ENCODE results near the gene FHL3. TPM values are rescaled to one million over a fixed set of nuclear protein-coding genes. Genes with fewer than 3 reads are reported as not detected.
A peak's percentile ranks its signal among the peaks of the same experiment; 100 is the strongest.

The FHL3 gene
- total and polyA plus RNA-seq, 2 donors (not counting 1 experiment from before 2014, with no cell fraction given): 0.15 to 2.2 TPM

GRCh38 chr1:38052750-38053415, 47.6 kb upstream of the FHL3 start:
- Histone ChIP-seq H4K20me1 (ENCODE audit: control insufficient read depth, insufficient read depth, low read length, poor library complexity, severe bottlenecking) (no peaks in the 10 kb centered on the region), H2AFZ (ENCODE audit: insufficient read depth, low read depth, low read length, poor library complexity, severe bottlenecking) (no peak overlapping the region), H3K27me3 (replicated peaks in 1 of 4; ENCODE audit: control extremely low read depth in 1 of 4, control insufficient read depth in 3 of 4, insufficient read depth in 4 of 4, low read length in 3 of 4) (peaks cover 0 to 2% (median 0%) of the 10 kb centered on the region in 4 experiments), H3K4me1 (ENCODE audit: control insufficient read depth in 2 of 2, insufficient read depth in 2 of 2, low read length in 2 of 2) (peaks cover 13 to 20% of the 10 kb centered on the region in 2 donors), H3K4me2 (replicated peaks; ENCODE audit: low read depth, low read length, poor library complexity, severe bottlenecking) (peak overlapping the region; percentile 25), H3K4me3 (ENCODE audit: control extremely low read depth in 1 of 5, extremely low read depth in 1 of 5, insufficient read depth in 1 of 5, low read depth in 2 of 5, low read length in 4 of 5) (no peak overlapping the region), H3K27ac (ENCODE audit: low read length in 2 of 2) (no peak overlapping the region), H3K9ac (ENCODE audit: low read length) (no peak overlapping the region), H3K36me3 (replicated peaks in 1 of 2; ENCODE audit: control extremely low read depth in 1 of 2, control insufficient read depth in 1 of 2, extremely low read depth in 1 of 2, insufficient read depth in 2 of 2, low read length in 1 of 2) (no peaks in the 10 kb centered on the region), H3K9me3 (ENCODE audit: control extremely low read depth in 1 of 3, control insufficient read depth in 2 of 3, insufficient read depth in 1 of 3, low read length in 2 of 3) (no peaks in the 10 kb centered on the region), H3K79me2 (ENCODE audit: control insufficient read depth, insufficient read depth, low read length) (no peaks in the 10 kb centered on the region)
- TF ChIP-seq CTCF (IDR thresholded peaks at IDR 0.05): no peak
- Mint-ChIP-seq H3K4me1 (peaks cover 24% of the 10 kb centered on the region), H3K27me3 (no peaks in the 10 kb centered on the region), H3K27ac (no peak overlapping the region), H3K9me3 (ENCODE audit: insufficient read depth) (no peaks in the 10 kb centered on the region), H3K4me3 (peak overlapping the region; percentile 14)
- ATAC-seq (ENCODE audit: low read depth): peak; percentile 92
- WGBS (ENCODE audit: insufficient coverage): 0% methylated on average over 1 of the region's 3 CpGs
- POLR2A ChIA-PET: no interaction called here
- peak; percentile 79 for DNase-seq
- intact Hi-C loops (cut with micrococcal nuclease): no loop called here
- CTCF ChIA-PET: no interaction called here

GRCh38 chr1:38051079-38051543, 45.8 kb upstream of the FHL3 start:
- Mint-ChIP-seq H3K27me3 (no peaks in the 10 kb centered on the region), H3K9me3 (ENCODE audit: insufficient read depth) (no peaks in the 10 kb centered on the region), H3K4me1 (peaks cover 29% of the 10 kb centered on the region), H3K4me3 (no peak overlapping the region), H3K27ac (no peak overlapping the region)
- H3K27me3 ChIP-seq (replicated peaks in 1 of 4; ENCODE audit: control extremely low read depth in 1 of 4, control insufficient read depth in 3 of 4, insufficient read depth in 4 of 4, low read length in 3 of 4): peaks cover 0 to 9% (median 2%) of the 10 kb centered on the region in 4 experiments
- no peaks in the 10 kb centered on the region for H3K9me3 ChIP-seq (ENCODE audit: control extremely low read depth in 1 of 3, control insufficient read depth in 2 of 3, insufficient read depth in 1 of 3, low read length in 2 of 3)
- H3K4me3 ChIP-seq (ENCODE audit: control extremely low read depth in 1 of 5, extremely low read depth in 1 of 5, insufficient read depth in 1 of 5, low read depth in 2 of 5, low read length in 4 of 5): no peak overlapping the region
- ATAC-seq (ENCODE audit: low read depth): no peak
- 87% methylated on average over 5 of the region's 9 CpGs for WGBS (ENCODE audit: insufficient coverage)
- TF ChIP-seq EZH2 (IDR thresholded peaks at IDR 0.05; ENCODE audit: borderline replicate concordance, insufficient read depth, low read depth, low read length, poor library complexity, severe bottlenecking) (no peak), CTCF (IDR thresholded peaks at IDR 0.05) (no peak)
- no peak overlapping the region for H2AFZ ChIP-seq (ENCODE audit: insufficient read depth, low read depth, low read length, poor library complexity, severe bottlenecking)
- H3K27ac ChIP-seq (ENCODE audit: low read length in 2 of 2): no peak overlapping the region
- no peaks in the 10 kb centered on the region for H4K20me1 ChIP-seq (ENCODE audit: control insufficient read depth, insufficient read depth, low read length, poor library complexity, severe bottlenecking)
- H3K4me1 ChIP-seq (ENCODE audit: control insufficient read depth in 2 of 2, insufficient read depth in 2 of 2, low read length in 2 of 2): peaks cover 13 to 25% of the 10 kb centered on the region in 2 donors
- POLR2A ChIA-PET: no interaction called here
- intact Hi-C loops (cut with micrococcal nuclease): no loop called here
- DNase-seq: no peak
- H3K36me3 ChIP-seq (replicated peaks in 1 of 2; ENCODE audit: control extremely low read depth in 1 of 2, control insufficient read depth in 1 of 2, extremely low read depth in 1 of 2, insufficient read depth in 2 of 2, low read length in 1 of 2): no peaks in the 10 kb centered on the region
- H3K4me2 ChIP-seq (replicated peaks; ENCODE audit: low read depth, low read length, poor library complexity, severe bottlenecking): no peak overlapping the region
- H3K79me2 ChIP-seq (ENCODE audit: control insufficient read depth, insufficient read depth, low read length): no peaks in the 10 kb centered on the region
- CTCF ChIA-PET: no interaction called here
- no peak overlapping the region for H3K9ac ChIP-seq (ENCODE audit: low read length)
